OCI-LY7 (cell line): ENCODE results near the gene RTKN. TPM values are rescaled to one million over a fixed set of nuclear protein-coding genes. Genes with fewer than 3 reads are reported as not detected.

ENCODE experiments used
- BruUV-seq: library from RNA; stranded (reverse); fragments of 400-500 nt; replicated peaks from 2 replicates; lab custom pipeline; 2021; lab: Mats Ljungman, UMichigan
- CTCF ChIA-PET: fragments of 300-600 bp; sonication (Branson Sonifier 250); formaldehyde crosslinking; loops from one replicate; lab custom pipeline; 2022; ENCODE audit warnings: antibody characterized with exemption; ENCODE audit not compliant: unreplicated experiment; lab: Charles Lee
- POLR2A ChIA-PET: fragments of 300-600 bp; sonication (Branson Sonifier 250); formaldehyde crosslinking; loops from one replicate; lab custom pipeline; 2022; ENCODE audit warnings: antibody characterized with exemption; lab: Charles Lee
- DNase-seq: peaks from one replicate; pipeline ENCODE4 v3.0.0-alpha.2; 2015; ENCODE audit warnings: low spot score
- H2AFZ ChIP-seq: fragments of 200-600 bp; sonication (generic), shearing (Covaris generic); 2 replicates; pipeline ENCODE4 v1.6.1; 2014; ENCODE audit warnings: mild to moderate bottlenecking, antibody characterized with exemption, low read length, moderate library complexity
- H3K27ac ChIP-seq: fragments of 200-600 bp; sonication (generic); 2 replicates; pipeline ENCODE4 v1.5.1; 2014; ENCODE audit warnings: mixed run types, low read depth, mild to moderate bottlenecking, moderate library complexity, low read length, inconsistent platforms; ENCODE audit not compliant: poor library complexity, severe bottlenecking
- H3K36me3 ChIP-seq: fragments of 200-600 bp; sonication (generic); 2 replicates; pipeline ENCODE4 v1.6.1; 2014; ENCODE audit warnings: mild to moderate bottlenecking, antibody characterized with exemption, low read length, moderate library complexity, mixed read lengths; ENCODE audit not compliant: insufficient read depth
- H3K4me1 ChIP-seq: fragments of 200-600 bp; sonication (generic); 2 replicates; pipeline ENCODE4 v1.5.1; 2014; ENCODE audit warnings: mild to moderate bottlenecking, low read length; ENCODE audit not compliant: insufficient read depth, poor library complexity, severe bottlenecking
- H3K4me2 ChIP-seq: fragments of 200-600 bp; sonication (generic); 2 replicates; pipeline ENCODE4 v1.6.1; 2014; ENCODE audit warnings: mild to moderate bottlenecking, low read length
- H3K4me3 ChIP-seq: fragments of 200-600 bp; sonication (generic); 2 replicates; pipeline ENCODE4 v1.5.1; 2014; ENCODE audit warnings: mild to moderate bottlenecking, low read depth, low read length; ENCODE audit not compliant: poor library complexity, severe bottlenecking
- H3K79me2 ChIP-seq: fragments of 200-600 bp; sonication (generic); 2 replicates; pipeline ENCODE4 v1.6.1; 2016; ENCODE audit warnings: low read depth, mild to moderate bottlenecking, low read length, moderate library complexity, mixed read lengths; ENCODE audit not compliant: insufficient read depth
- H3K9me2 ChIP-seq: fragments of 200-600 bp; sonication (generic); 2 replicates; pipeline ENCODE4 v1.6.1; 2016; ENCODE audit warnings: mild to moderate bottlenecking, low read length, mixed read lengths; ENCODE audit not compliant: insufficient read depth
- H3K9me3 ChIP-seq: fragments of 200-600 bp; sonication (generic); 2 replicates; pipeline ENCODE4 v1.6.1; 2014; ENCODE audit warnings: mild to moderate bottlenecking, mixed run types, low read length, mixed read lengths
- H4K20me1 ChIP-seq: fragments of 200-600 bp; sonication (generic); 2 replicates; pipeline ENCODE4 v1.6.1; 2014; ENCODE audit warnings: mild to moderate bottlenecking, antibody characterized with exemption, low read length, moderate library complexity, mixed read lengths; ENCODE audit not compliant: insufficient read depth
- EZH2phosphoT487 ChIP-seq: fragments of 200-600 bp; sonication (generic); IDR thresholded peaks from 2 replicates; pipeline ENCODE4 v1.6.1; 2018; ENCODE audit warnings: low read depth, borderline replicate concordance, mild to moderate bottlenecking, mixed run types, antibody characterized with exemption, low read length, moderate library complexity, mixed read lengths
- intact Hi-C: fragments of 100-400 bp; cut with micrococcal nuclease; formaldehyde crosslinking; loops from one replicate; pipeline ENCODE4 v1.10.0; 2022; ENCODE audit not compliant: unreplicated experiment
- total RNA-seq, 2 experiments: library from RNA; depleted of rRNA in 1 of 2; stranded (reverse); fragments of >200 nt in 1 of 2; shearing (Covaris generic) in 1 of 2; gene quantifications; 2 replicates each; pipeline ENCODE4 v1.2.3, GENCODE V29; 2014 to 2022
- TF ChIP-seq, protein P1 (sequence below): fragments of 200-600 bp; sonication (generic); conservative IDR thresholded peaks from 2 replicates; pipeline ENCODE4 v1.5.1; 2014; ENCODE audit warnings: mild to moderate bottlenecking, antibody characterized with exemption, low read length, moderate library complexity, mixed read lengths

The RTKN gene
- total RNA-seq, 2 experiments from 2014 or later = 2.3 to 7.7 TPM

DNA sequence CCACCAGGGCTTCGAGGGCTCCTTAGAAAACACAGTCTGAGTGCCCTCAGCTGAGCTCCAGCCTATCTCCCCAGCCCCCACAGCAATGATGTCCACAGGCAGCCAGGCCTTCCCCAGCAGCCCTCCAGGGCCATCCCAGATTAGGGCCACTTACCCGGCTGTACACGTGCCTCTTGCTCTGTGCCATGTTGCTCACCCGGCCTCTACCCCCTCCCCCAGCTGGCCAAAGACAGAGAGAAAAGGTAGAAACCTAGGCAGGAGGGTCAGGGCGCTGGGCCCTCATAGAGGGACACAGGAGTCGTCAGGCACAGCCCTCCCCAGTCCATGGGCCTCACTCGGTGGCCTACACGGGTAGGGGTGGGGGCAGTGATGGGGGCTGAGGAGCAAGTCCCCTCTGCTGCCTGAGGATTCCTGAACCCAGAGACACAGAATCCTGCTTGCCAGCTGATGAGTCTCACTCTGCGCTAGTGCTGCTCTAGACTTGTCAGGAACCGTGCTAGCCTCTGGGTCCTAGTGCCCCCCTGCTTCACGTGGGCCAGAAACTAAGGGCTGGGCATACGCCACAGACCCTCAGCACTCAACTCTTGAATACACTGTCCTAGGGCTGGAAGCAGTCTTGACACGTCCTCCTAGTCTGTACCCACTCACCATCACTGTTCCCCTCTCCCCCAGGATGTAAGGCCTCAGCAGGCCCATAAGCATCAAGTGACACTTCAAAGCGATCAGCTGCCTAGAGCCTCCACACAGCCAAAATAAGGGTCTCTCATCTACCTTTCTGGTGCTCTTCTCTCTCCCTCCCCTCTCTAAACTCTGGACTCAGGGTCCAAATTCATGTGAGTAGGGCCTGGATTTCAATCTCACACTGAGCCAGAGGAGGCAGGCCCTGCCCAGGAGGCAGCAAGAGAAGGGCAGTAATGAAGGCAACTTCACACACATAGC lies 61.6 kb downstream of the RTKN start, which contains the start of gene DCTN1:
DCTN1 (minus strand) TSS at position 461 of the 939 bp plus-strand sequence; CDS start at position 187, 274 bp downstream.
- Histone ChIP-seq H3K79me2 (no peaks in the 10 kb centered on the region), H2AFZ (no peak within 1 kb of the TSS), H3K36me3 (peaks cover 44% of the 10 kb centered on the region; the same call in 1 of the 2 replicates), H3K4me3 (no peak within 1 kb of the TSS), H3K9me2 (no peaks in the 10 kb centered on the region), H3K4me1 (peaks cover 9% of the 10 kb centered on the region), H3K9me3 (no peaks in the 10 kb centered on the region), H4K20me1 (0 out of 2 replicates have a peak, but pooled peaks cover 7% of the 10 kb centered on the region), H3K4me2 (0 out of 2 replicates have a peak within 1 kb of the TSS, but pooled peaks have one; percentile 37), H3K27ac (no peak within 1 kb of the TSS)
- no TSS peak for BruUV-seq
- POLR2A ChIA-PET = no interaction called here
- CTCF ChIA-PET = no interaction called here
- TF ChIP-seq, protein P1, sequence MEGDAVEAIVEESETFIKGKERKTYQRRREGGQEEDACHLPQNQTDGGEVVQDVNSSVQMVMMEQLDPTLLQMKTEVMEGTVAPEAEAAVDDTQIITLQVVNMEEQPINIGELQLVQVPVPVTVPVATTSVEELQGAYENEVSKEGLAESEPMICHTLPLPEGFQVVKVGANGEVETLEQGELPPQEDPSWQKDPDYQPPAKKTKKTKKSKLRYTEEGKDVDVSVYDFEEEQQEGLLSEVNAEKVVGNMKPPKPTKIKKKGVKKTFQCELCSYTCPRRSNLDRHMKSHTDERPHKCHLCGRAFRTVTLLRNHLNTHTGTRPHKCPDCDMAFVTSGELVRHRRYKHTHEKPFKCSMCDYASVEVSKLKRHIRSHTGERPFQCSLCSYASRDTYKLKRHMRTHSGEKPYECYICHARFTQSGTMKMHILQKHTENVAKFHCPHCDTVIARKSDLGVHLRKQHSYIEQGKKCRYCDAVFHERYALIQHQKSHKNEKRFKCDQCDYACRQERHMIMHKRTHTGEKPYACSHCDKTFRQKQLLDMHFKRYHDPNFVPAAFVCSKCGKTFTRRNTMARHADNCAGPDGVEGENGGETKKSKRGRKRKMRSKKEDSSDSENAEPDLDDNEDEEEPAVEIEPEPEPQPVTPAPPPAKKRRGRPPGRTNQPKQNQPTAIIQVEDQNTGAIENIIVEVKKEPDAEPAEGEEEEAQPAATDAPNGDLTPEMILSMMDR = no peak
- TF ChIP-seq EZH2phosphoT487 = no peak
- intact Hi-C loops = no loop called here
- peak; percentile 34 for DNase-seq

DNA sequence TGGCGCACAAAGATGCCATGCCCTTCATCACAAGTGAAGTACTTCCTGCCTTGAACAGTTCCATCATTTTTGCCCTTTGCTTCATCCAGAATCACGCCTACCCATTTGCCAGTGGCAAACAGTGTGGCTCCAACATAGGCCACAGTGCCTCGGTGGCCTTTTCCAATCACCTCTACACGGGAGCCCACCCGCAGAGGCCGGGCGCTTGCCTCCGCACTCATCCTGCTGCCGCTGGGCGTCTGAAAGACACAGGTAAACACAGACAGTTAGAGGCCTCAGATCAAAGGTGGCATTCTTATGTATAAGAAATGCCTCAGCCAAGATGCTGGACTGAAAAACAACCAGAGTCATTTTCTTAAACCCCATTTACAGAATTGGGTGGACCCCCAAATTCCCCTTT lies 63.7 kb downstream of the RTKN start:
- Histone ChIP-seq H3K27ac (no peak overlapping the region), H2AFZ (no peak overlapping the region), H3K79me2 (no peaks in the 10 kb centered on the region), H3K36me3 (peaks cover 31% of the 10 kb centered on the region; the same call in 1 of the 2 replicates), H4K20me1 (0 out of 2 replicates have a peak, but pooled peaks cover 7% of the 10 kb centered on the region), H3K9me2 (no peaks in the 10 kb centered on the region), H3K4me3 (no peak overlapping the region), H3K9me3 (no peaks in the 10 kb centered on the region), H3K4me1 (peaks cover 9% of the 10 kb centered on the region), H3K4me2 (no peak overlapping the region)
- intact Hi-C loops = no loop called here
- DNase-seq = no peak
- BruUV-seq = no TSS peak
- POLR2A ChIA-PET = no interaction called here
- CTCF ChIA-PET = no interaction called here
- TF ChIP-seq EZH2phosphoT487 = no peak
- TF ChIP-seq, protein P1 = no peak
